Activated T-cell treated with anti-CD3 and anti-CD28 coated beads, Interleukin-2, amount 50 U/mL, for 24 hours (primary cell): ENCODE data around the gene CSH1.
A peak's percentile ranks its signal among the peaks of the same experiment; 100 is the strongest.
"Not testable (repeated sequence)": the region's sequence is repeated elsewhere in the genome, so short reads cannot be mapped to it uniquely, and the experiment has no call there.

Source experiments
- DNase-seq: peaks from one replicate; pipeline ENCODE4 v3.0.0-alpha.2; 2020
- H3K27ac Mint-ChIP-seq: 2 replicates; pipeline ENCODE4 v1.8.0; 2020; ENCODE audit warnings: mild to moderate bottlenecking, mixed read lengths
- H3K27me3 Mint-ChIP-seq: 2 replicates; pipeline ENCODE4 v1.8.0; 2020; ENCODE audit warnings: mixed read lengths
- H3K36me3 Mint-ChIP-seq: 2 replicates; pipeline ENCODE4 v1.8.0; 2020; ENCODE audit warnings: low read depth, mixed read lengths
- H3K4me1 Mint-ChIP-seq: 2 replicates; pipeline ENCODE4 v1.8.0; 2020; ENCODE audit warnings: low read depth, mixed read lengths
- H3K4me3 Mint-ChIP-seq: 2 replicates; pipeline ENCODE4 v1.8.0; 2020; ENCODE audit warnings: mild to moderate bottlenecking, moderate library complexity, mixed read lengths
- H3K9me3 Mint-ChIP-seq: 2 replicates; pipeline ENCODE4 v1.8.0; 2020; ENCODE audit warnings: mixed read lengths

The CSH1 gene

GRCh38 chr17:63898899-63899798 lies 2.8 kb upstream of the CSH1 start:
- H3K4me1 Mint-ChIP-seq: peaks cover 19% of the 10 kb centered on the region
- not testable (repeated sequence) for H3K4me3 Mint-ChIP-seq, H3K27me3 Mint-ChIP-seq, H3K36me3 Mint-ChIP-seq, H3K9me3 Mint-ChIP-seq, DNase-seq
- peak overlapping the region; percentile 18 for H3K27ac Mint-ChIP-seq

- not testable (repeated sequence) for H3K27me3 Mint-ChIP-seq, H3K9me3 Mint-ChIP-seq, H3K36me3 Mint-ChIP-seq, H3K4me3 Mint-ChIP-seq, DNase-seq, H3K27ac Mint-ChIP-seq
- H3K4me1 Mint-ChIP-seq: peaks cover 11% of the 10 kb centered on the region
These were observed 1.6 kb downstream of the CSH1 start for GRCh38 chr17:63894821-63895220.

- not testable (repeated sequence) for H3K4me3 Mint-ChIP-seq, H3K36me3 Mint-ChIP-seq, H3K27me3 Mint-ChIP-seq, H3K9me3 Mint-ChIP-seq, H3K4me1 Mint-ChIP-seq, H3K27ac Mint-ChIP-seq, DNase-seq
These were observed 2.4 kb downstream of the CSH1 start for GRCh38 chr17:63894021-63894420.

GRCh38 chr17:63892316-63893037 lies 3.9 kb downstream of the CSH1 start:
- not testable (repeated sequence) for DNase-seq, H3K36me3 Mint-ChIP-seq, H3K4me3 Mint-ChIP-seq, H3K4me1 Mint-ChIP-seq, H3K27me3 Mint-ChIP-seq, H3K27ac Mint-ChIP-seq, H3K9me3 Mint-ChIP-seq

- H3K27ac Mint-ChIP-seq, H3K4me1 Mint-ChIP-seq, DNase-seq, H3K9me3 Mint-ChIP-seq, H3K4me3 Mint-ChIP-seq, H3K27me3 Mint-ChIP-seq, H3K36me3 Mint-ChIP-seq: not testable (repeated sequence)
These were observed 7.1 kb downstream of the CSH1 start for GRCh38 chr17:63889026-63889848.

GRCh38 chr17:63885119-63885518 lies 11.3 kb downstream of the CSH1 start:
- H3K4me1 Mint-ChIP-seq, H3K27ac Mint-ChIP-seq, H3K36me3 Mint-ChIP-seq: not testable (repeated sequence)

GRCh38 chr17:63882626-63883126 lies 13.7 kb downstream of the CSH1 start:
- H3K9me3 Mint-ChIP-seq, DNase-seq, H3K36me3 Mint-ChIP-seq, H3K27ac Mint-ChIP-seq, H3K4me3 Mint-ChIP-seq, H3K4me1 Mint-ChIP-seq, H3K27me3 Mint-ChIP-seq: not testable (repeated sequence)

More at GRCh38 chr17:63885119-63885518, 11.3 kb downstream of the CSH1 start:
- H3K9me3 Mint-ChIP-seq, H3K4me3 Mint-ChIP-seq, DNase-seq, H3K27me3 Mint-ChIP-seq: not testable (repeated sequence)

GRCh38 chr17:63881935-63882601 lies 14.3 kb downstream of the CSH1 start, which contains the start of gene GH2:
Gene GH2, minus strand, starts transcription at chr17:63881944. Its CDS starts 143 bp downstream, at chr17:63881801.
- DNase-seq: peak; percentile 64
- Mint-ChIP-seq H3K9me3 (no peaks in the 10 kb centered on the region), H3K36me3 (no peaks in the 10 kb centered on the region), H3K27me3 (no peaks in the 10 kb centered on the region), H3K27ac (no peak within 1 kb of the TSS), H3K4me1 (peaks cover 2% of the 10 kb centered on the region), H3K4me3 (no peak within 1 kb of the TSS)

- not testable (repeated sequence) for H3K9me3 Mint-ChIP-seq, DNase-seq, H3K4me3 Mint-ChIP-seq, H3K27ac Mint-ChIP-seq, H3K4me1 Mint-ChIP-seq, H3K36me3 Mint-ChIP-seq, H3K27me3 Mint-ChIP-seq
These were observed 15.0 kb downstream of the CSH1 start for GRCh38 chr17:63881337-63881736.

- DNase-seq: no peak
- Mint-ChIP-seq H3K9me3 (no peaks in the 10 kb centered on the region), H3K36me3 (no peaks in the 10 kb centered on the region), H3K27me3 (no peaks in the 10 kb centered on the region), H3K27ac (no peak overlapping the region), H3K4me1 (peaks cover 2% of the 10 kb centered on the region), H3K4me3 (no peak overlapping the region)
These were observed 15.7 kb downstream of the CSH1 start for GRCh38 chr17:63880706-63881105.

- H3K4me1 Mint-ChIP-seq, H3K36me3 Mint-ChIP-seq, DNase-seq, H3K27me3 Mint-ChIP-seq, H3K4me3 Mint-ChIP-seq, H3K27ac Mint-ChIP-seq, H3K9me3 Mint-ChIP-seq: not testable (repeated sequence)
These were observed 18.0 kb downstream of the CSH1 start for GRCh38 chr17:63878413-63878812.

- not testable (repeated sequence) for H3K9me3 Mint-ChIP-seq, H3K27ac Mint-ChIP-seq, H3K4me1 Mint-ChIP-seq, H3K4me3 Mint-ChIP-seq, H3K27me3 Mint-ChIP-seq, H3K36me3 Mint-ChIP-seq, DNase-seq
These were observed 21.7 kb downstream of the CSH1 start for GRCh38 chr17:63874693-63875092.

GRCh38 chr17:63874061-63874626 lies 22.2 kb downstream of the CSH1 start:
- DNase-seq, H3K4me3 Mint-ChIP-seq, H3K27me3 Mint-ChIP-seq, H3K36me3 Mint-ChIP-seq, H3K27ac Mint-ChIP-seq, H3K4me1 Mint-ChIP-seq, H3K9me3 Mint-ChIP-seq: not testable (repeated sequence)

GRCh38 chr17:63873577-63873976 lies 22.8 kb downstream of the CSH1 start, which contains the start of gene CSH2:
Gene CSH2, minus strand, starts transcription at chr17:63873677. Its CDS starts 63 bp downstream, at chr17:63873614.
- not testable (repeated sequence) for H3K4me3 Mint-ChIP-seq, H3K4me1 Mint-ChIP-seq, H3K9me3 Mint-ChIP-seq, H3K36me3 Mint-ChIP-seq, H3K27ac Mint-ChIP-seq, DNase-seq, H3K27me3 Mint-ChIP-seq
